VCaP (cell line): ENCODE data around the gene SAMD1.

Source experiments
- H3K27ac ChIP-seq: fragments of 450-650 bp; 2 replicates; pipeline ENCODE4 v1.5.1; 2017
- CTCF ChIP-seq: fragments of 450-650 bp; conservative IDR thresholded peaks from 2 replicates; pipeline ENCODE4 v1.5.1; 2017; ENCODE audit warnings: mild to moderate bottlenecking, moderate library complexity

SAMD1 gene

GRCh38 chr19:14086098-14086497, 4.5 kb downstream of the SAMD1 start:
- no peak overlapping the region for H3K27ac ChIP-seq
- TF ChIP-seq CTCF, result no peak

GRCh38 chr19:14085309-14085995, 5.1 kb downstream of the SAMD1 start, which contains the start of gene C19orf67:
Gene C19orf67, minus strand, starts transcription at chr19:14085783. Its CDS starts 156 bp downstream, at chr19:14085627.
- TF ChIP-seq CTCF, result no peak
- no peak within 1 kb of the TSS for H3K27ac ChIP-seq

- TF ChIP-seq CTCF, result no peak
- no peak overlapping the region for H3K27ac ChIP-seq
Measured at GRCh38 chr19:14082675-14082960, 7.9 kb downstream of the SAMD1 start.

GRCh38 chr19:14081797-14082674, 8.5 kb downstream of the SAMD1 start:
- peak overlapping the region; percentile 76 for H3K27ac ChIP-seq

GRCh38 chr19:14080887-14081796, 9.4 kb downstream of the SAMD1 start:
- H3K27ac ChIP-seq, result peak overlapping the region; percentile 76
- TF ChIP-seq CTCF, result no peak

More at GRCh38 chr19:14081797-14082674, 8.5 kb downstream of the SAMD1 start:
- TF ChIP-seq CTCF, result no peak

GRCh38 chr19:14078411-14078810, 12.1 kb downstream of the SAMD1 start:
- TF ChIP-seq CTCF, result no peak
- H3K27ac ChIP-seq, result no peak overlapping the region
